ENCODE data around the gene SRGAP2C.
"Not testable (repeated sequence)": the region's sequence is repeated elsewhere in the genome, so short reads cannot be mapped to it uniquely, and the experiment has no call there.

The SRGAP2C gene

DNA sequence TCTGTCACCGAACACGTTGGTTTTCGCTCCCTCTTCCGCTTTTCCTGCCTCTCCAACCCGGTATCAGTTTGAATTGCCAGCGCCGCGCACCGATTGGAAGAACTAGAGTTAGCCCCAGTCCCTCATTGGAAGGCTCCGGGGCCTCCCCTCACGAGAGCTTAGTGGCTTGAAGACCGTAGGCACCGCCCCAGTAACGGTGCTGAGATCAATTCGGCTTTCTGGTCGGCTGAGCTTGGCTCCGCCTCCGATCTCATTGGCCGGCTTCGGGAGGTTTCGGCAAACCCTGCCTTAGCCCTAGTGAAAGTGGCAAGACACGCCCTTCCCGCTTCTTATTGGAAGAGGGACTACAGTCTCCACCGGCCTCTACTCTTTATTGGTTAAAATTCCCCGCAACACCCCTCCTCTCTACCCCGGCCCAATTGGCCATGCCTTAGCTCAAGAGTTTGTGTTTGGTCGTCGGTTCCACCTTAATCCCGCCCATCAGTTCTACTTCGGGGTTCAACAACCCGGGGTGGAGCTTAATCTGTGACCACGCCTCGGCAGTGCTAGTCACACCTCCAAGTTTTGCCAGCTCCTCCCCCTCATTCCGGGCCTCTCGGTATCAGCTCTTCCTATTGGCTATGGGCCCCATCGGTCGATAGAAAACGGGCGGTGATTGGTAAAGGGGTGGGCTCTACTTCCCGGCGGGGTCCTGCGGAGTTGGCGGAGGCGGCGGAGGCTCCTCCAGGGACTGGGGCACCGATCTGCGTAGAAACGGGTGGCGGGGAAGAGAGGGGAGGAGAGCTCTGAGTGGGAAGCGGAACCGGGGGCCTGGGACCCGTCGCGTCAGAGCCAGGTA is at the start of gene SRGAP2C, which contains the start of gene FAM72B:
Gene SRGAP2C, plus strand, starts transcription at position 686 of the 838 bp plus-strand sequence. CDS start 2,472 bp downstream, outside the sequence.
Gene FAM72B, minus strand, starts transcription at position 51 of the 838 bp plus-strand sequence. CDS start 851 bp downstream, outside the sequence.
- DNase-seq: peak in 55 of 56 donors; percentile 42 to 100 (median 97)

DNA sequence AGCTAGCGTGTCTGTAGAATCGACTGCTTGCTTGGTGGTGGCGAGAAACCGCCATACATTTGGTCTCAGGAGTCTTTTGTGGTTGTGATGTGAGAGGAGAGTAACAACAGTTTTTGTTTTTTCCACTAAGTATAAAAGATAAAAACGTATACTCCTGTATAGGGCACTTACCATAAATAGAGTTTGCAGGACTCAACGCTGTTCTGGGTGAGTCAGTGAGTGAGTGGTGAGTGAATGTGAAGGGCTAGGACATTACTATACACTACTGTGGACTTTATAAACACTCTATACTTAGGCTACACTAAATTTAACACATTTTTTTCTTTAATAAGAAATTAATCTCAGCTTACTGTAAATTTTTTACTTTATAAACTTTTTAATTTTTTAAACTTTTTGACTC is 44.4 kb upstream of the SRGAP2C start:
- DNase-seq: not testable (repeated sequence)

GRCh38 chr1:121148489-121149190 is 36.1 kb upstream of the SRGAP2C start:
- not testable (repeated sequence) for DNase-seq

GRCh38 chr1:121151294-121151693 is 33.5 kb upstream of the SRGAP2C start:
- DNase-seq: not testable (repeated sequence)

DNA sequence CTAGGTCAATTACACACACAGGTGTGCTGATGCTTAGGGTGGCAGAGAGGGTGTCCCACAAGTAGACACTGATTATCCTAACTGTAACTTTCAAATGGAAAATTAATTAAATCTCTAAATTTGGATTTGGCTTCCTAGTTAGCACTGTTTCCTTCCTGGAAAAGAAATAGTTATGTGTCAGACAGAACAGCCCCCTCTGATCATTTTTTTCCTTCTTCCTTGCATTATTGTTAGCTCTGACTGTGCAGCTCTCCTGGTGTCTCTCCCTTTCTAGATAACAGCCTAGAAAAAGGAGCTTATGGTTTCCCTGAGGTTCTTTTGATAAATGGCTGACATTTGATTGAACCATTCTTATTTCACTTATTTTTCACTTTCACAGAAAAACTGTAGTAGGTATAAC is 32.0 kb upstream of the SRGAP2C start:
- not testable (repeated sequence) for DNase-seq

DNA sequence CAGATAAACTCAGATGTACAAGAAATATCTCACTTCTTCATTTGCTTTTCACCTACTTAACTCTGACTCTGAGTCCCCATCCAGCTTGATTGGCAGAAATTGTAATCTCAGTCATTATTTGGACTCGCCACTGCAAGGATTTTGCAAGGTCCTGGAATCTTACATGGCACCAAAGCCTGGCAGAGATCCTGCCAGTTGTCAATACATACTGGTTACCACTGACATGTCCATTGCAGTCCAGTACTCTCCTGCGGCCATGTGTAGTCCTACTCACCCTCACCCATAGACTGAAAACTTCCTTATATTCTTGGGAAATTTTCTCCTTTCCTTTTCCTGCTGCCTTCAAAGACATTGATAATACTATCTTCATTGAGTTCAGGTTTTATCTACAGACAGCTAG is 30.0 kb upstream of the SRGAP2C start:
- not testable (repeated sequence) for DNase-seq

DNA sequence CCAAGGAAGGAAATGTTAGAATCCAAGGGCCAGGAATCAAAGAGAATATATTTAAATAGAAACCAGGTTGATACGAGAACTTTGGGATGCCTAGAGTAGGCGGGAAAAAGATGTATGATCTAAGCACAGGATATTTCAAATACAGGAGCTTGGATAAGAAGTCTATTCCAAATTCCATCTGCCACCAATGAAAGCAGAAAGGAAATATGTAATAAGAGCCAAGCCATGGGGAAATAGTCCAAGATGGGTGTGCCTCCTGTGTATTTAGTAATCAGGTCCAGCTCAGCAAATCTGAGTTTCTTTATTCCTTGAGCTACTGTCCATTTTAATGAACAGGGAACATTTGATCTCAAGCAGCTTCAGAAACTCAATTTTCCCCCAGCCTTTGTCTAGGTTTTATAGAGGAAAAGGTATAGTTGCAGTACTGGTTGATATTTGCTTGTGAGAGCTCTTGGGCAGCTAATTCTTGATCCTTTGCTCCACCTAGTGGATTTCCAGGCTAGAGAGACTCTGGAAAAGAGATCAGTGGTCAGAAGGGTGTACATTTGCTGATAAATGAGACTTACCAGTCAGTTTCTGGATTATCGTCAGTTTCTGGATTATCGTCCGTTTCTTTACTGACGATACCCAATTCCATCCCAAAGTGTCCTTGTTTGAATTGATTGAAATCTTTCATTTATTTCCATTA is 29.0 kb upstream of the SRGAP2C start:
- DNase-seq: peak in 1 of 56 donors; percentile 3

DNA sequence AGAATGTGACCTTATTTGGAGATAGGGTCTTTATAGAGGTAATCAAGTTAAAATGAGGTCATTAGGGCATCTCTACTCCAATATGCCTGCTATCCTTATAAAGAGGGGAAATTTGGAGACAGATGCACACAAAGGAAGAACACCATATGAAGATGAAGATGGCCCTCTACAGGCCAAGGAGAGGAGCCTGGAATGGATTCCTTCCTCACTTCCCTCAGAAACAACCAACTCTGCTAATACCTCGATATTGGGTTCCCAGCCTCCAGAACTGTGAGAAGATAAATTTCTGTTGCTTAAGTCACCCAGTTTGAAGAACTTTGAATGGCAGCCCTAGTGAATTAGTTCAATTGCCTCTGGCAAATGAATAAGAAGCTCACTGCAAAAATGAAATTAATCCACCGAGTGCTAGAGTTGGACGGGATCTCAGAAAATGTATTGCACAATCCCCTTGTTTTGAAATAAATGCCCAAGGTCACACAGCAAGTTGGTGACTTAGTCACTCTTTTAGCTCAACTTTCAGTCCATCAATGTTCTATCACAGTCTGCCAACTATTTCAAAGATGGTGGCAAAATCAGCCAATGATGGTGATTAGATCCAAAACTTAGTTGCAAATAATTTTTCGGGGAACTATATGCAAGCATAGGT is 27.7 kb upstream of the SRGAP2C start:
- DNase-seq: not testable (repeated sequence)

DNA sequence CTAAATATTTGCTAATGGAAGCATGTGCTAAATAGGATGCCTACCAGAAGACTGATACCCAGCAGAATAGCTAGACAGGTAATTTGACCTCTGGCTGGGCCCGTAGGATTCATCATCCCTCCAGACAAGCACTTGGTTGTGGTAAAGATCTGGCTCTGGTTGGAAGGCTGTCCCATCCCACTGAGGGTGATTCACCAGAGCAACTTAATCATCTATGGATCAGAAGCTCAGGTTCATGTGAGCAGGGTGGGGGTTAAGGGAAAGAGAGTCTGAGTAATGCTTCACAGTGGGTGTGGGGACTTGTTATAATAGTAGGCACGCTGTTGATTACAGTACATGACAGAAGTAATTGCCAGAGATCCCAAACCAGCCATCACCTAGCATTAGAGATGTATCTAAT is 27.2 kb upstream of the SRGAP2C start:
- DNase-seq: not testable (repeated sequence)

GRCh38 chr1:121160118-121160517 is 24.7 kb upstream of the SRGAP2C start:
- not testable (repeated sequence) for DNase-seq

DNA sequence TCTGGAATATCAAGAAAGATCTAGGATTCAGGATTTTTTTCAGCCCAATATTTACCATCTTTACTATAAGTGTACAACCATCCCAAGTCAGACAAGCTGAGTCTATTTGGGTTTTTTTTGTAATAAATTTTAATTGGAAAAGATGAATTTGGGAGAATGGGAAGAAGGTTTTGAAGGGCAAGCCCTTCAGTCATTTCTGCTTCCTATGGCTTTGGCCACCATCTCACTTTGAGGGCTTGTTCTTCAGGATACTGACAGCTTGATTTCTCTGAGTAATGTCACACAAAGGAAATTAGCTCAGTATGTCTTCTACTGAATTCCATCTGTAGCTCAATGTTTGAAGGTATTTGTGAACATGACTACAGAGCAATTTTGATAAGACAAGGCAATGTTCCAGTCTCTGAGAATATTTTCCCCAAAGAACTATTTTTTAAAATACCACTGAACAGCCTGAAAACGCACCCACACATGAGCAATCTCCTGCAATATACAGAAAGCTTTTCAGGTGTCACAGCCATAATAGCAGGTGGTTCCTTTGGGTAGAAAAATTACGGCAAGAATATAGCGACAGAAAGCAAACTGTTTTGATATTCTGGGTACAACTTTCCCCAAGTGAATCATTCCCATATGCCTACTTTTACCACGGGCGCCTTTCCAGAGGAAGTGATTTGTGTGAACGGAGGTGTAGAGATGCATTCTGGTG is 23.4 kb upstream of the SRGAP2C start:
- not testable (repeated sequence) for DNase-seq

- not testable (repeated sequence) for DNase-seq
These were observed 20.7 kb upstream of the SRGAP2C start for GRCh38 chr1:121163850-121164757.

GRCh38 chr1:121165296-121165695 is 19.5 kb upstream of the SRGAP2C start:
- not testable (repeated sequence) for DNase-seq

DNA sequence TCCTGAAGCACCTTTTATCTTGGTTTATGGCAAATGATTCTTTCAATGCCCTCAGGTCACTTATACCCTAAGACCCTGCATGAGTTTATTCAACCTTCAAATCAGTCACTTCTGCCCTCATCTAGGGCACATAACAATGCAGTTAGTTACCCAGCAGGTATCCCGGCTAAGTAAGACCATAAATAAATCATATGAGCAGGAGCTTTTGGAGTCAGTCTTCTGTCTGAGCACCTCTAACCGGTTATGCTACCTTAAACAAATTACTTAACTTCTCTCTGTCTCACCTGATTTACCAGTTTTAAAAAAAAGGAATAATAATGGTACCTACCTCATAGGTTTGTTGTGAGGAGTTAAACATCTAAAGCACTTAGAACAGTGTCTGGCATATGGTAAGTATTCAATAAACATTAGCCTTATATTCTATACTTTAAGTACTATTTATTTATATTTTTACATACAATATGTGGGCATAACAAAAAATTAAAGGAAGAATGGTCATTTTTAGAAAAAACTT is 17.5 kb upstream of the SRGAP2C start:
- not testable (repeated sequence) for DNase-seq

GRCh38 chr1:121168152-121168668 is 16.6 kb upstream of the SRGAP2C start:
- DNase-seq: not testable (repeated sequence)

DNA sequence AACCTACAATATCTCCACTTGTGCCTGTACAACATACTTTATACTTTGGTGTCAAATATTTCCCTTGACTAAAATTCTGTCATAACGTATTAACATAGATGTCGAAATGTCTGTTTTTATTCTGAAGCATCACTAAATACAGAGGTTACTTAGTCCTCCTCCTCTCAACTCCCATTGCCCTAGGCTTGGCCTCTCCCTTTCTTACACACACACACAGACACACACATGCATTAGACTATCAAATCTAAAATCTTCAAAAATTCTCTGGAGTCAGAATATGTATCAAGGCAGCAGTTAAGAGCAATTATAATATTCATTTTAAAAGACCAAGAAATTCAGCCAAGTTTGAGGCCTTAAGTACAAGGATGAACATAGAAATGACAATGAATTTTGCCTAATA is 8.1 kb upstream of the SRGAP2C start:
- DNase-seq: not testable (repeated sequence)

- DNase-seq: not testable (repeated sequence)
These were observed 6.6 kb upstream of the SRGAP2C start for GRCh38 chr1:121178197-121178596.

- not testable (repeated sequence) for DNase-seq
These were observed 908 bp upstream of the SRGAP2C start for GRCh38 chr1:121183867-121184266.
